ENCODE data around the gene TMCC1.
A peak's percentile ranks its signal among the peaks of the same experiment; 100 is the strongest.
"Not testable (repeated sequence)": the region's sequence is repeated elsewhere in the genome, so short reads cannot be mapped to it uniquely, and the experiment has no call there.

The TMCC1 gene

GRCh38 chr3:129834580-129834979, 58.9 kb downstream of the TMCC1 start:
- DNase-seq: no peak

GRCh38 chr3:129831942-129832341, 61.6 kb downstream of the TMCC1 start:
- not testable (repeated sequence) for DNase-seq

GRCh38 chr3:129831503-129831902, 62.0 kb downstream of the TMCC1 start:
- DNase-seq: no peak

- DNase-seq: peak; percentile 74 to 85 (median 84)
Observed at GRCh38 chr3:129829640-129830039, 63.9 kb downstream of the TMCC1 start.

- DNase-seq: peak; percentile 63 to 74 (median 68)
Observed at GRCh38 chr3:129827765-129828164, 65.7 kb downstream of the TMCC1 start.

- peak; percentile 66 to 79 (median 69) for DNase-seq
Observed at GRCh38 chr3:129824926-129825541, 68.5 kb downstream of the TMCC1 start.

GRCh38 chr3:129822679-129823078, 70.8 kb downstream of the TMCC1 start:
- DNase-seq: peak; percentile 79 to 95 (median 94)

GRCh38 chr3:129822241-129822640, 71.3 kb downstream of the TMCC1 start:
- DNase-seq: peak; percentile 77 to 85 (median 84)

- peak in 1 of 3 donors; percentile 10 for DNase-seq
Observed at GRCh38 chr3:129820587-129820986, 72.9 kb downstream of the TMCC1 start.

GRCh38 chr3:129812589-129812988, 80.9 kb downstream of the TMCC1 start:
- DNase-seq: no peak

GRCh38 chr3:129809297-129809696, 84.2 kb downstream of the TMCC1 start:
- no peak for DNase-seq

- DNase-seq: no peak
Observed at GRCh38 chr3:129796146-129796545, 97.4 kb downstream of the TMCC1 start.

GRCh38 chr3:129795186-129796010, 98.1 kb downstream of the TMCC1 start:
- no peak for DNase-seq

- DNase-seq: peak in 1 of 3 donors; percentile 7
Observed at GRCh38 chr3:129794311-129795185, 99.0 kb downstream of the TMCC1 start.

GRCh38 chr3:129793942-129794310, 99.6 kb downstream of the TMCC1 start:
- peak; percentile 50 to 57 (median 55) for DNase-seq

GRCh38 chr3:129793319-129793718, 100.2 kb downstream of the TMCC1 start:
- DNase-seq: peak in 1 of 3 donors; percentile 25

- DNase-seq: no peak
Observed at GRCh38 chr3:129783470-129783869, 110.0 kb downstream of the TMCC1 start.

GRCh38 chr3:129778871-129779270, 114.6 kb downstream of the TMCC1 start:
- no peak for DNase-seq

GRCh38 chr3:129777806-129778205, 115.7 kb downstream of the TMCC1 start:
- DNase-seq: no peak

GRCh38 chr3:129775870-129776269, 117.6 kb downstream of the TMCC1 start:
- DNase-seq: no peak

GRCh38 chr3:129773691-129774663, 119.5 kb downstream of the TMCC1 start:
- DNase-seq: no peak

GRCh38 chr3:129770604-129771003, 122.9 kb downstream of the TMCC1 start:
- no peak for DNase-seq

All from suppressor macrophage treated with lipopolysaccharide for 1 hour (primary cell).